Stimulated activated CD4-positive, alpha-beta T cell treated with anti-CD3 and anti-CD28 coated beads, Interleukin-4, amount 100 ng/mL, for 24 hours (primary cell): ENCODE data around the gene CYP2A7.
"Not testable (repeated sequence)": the region's sequence is repeated elsewhere in the genome, so short reads cannot be mapped to it uniquely, and the experiment has no call there.

Experiments used
- DNase-seq: peaks from one replicate; pipeline ENCODE4 v3.0.0-alpha.2; 2020

CYP2A7 gene

DNA sequence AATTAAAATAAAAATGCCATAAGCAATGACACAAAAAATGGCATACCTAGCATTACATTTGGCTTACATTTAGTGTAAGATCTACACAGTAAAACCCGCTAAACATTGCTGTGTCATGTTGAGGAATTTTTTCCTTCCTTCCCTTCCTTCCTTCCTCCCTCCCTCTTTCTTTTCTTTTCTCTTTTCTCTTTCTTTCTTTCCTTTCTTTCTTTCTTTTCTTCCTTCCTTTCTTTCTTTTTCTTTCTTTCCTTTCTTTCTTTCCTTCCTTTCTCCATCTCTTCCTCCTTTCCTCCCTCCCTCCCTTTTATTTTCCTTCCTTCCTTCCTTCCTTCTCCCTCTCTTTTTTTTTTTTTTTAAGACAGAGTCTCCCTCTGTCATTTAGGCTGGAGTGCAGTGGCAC lies 43.6 kb downstream of the CYP2A7 start:
- not testable (repeated sequence) for DNase-seq

DNA sequence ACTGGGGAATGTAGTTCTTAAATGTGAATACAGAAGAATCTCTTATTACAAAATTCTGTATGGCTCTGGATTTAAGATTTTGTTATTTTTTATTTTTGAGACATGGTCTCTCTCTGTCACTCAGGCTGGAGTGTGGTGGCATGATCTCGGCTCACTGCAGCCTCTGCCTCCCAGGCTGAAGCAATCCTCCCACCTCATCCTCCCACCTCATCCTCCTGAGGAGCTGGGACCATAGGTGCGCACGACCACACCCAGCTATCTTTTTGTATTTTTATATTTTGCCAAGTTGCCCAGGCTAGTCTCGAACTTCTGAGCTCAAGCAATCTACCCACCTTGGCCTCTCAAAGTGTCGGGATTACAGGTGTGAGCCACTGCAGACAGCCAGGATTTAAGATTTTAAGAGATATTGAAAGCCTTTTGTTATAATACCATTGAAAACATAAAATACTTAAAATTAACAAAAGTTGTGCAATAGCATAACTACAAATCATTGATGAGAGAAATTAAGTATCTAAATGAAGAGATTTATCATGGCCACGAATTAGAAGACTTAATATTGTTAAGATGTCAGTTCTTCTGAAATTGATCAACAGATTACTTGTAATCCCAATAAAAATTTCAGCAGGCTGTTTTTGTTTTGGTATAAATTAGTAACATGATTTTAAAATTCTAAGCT lies 45.1 kb downstream of the CYP2A7 start:
- no peak for DNase-seq

DNA sequence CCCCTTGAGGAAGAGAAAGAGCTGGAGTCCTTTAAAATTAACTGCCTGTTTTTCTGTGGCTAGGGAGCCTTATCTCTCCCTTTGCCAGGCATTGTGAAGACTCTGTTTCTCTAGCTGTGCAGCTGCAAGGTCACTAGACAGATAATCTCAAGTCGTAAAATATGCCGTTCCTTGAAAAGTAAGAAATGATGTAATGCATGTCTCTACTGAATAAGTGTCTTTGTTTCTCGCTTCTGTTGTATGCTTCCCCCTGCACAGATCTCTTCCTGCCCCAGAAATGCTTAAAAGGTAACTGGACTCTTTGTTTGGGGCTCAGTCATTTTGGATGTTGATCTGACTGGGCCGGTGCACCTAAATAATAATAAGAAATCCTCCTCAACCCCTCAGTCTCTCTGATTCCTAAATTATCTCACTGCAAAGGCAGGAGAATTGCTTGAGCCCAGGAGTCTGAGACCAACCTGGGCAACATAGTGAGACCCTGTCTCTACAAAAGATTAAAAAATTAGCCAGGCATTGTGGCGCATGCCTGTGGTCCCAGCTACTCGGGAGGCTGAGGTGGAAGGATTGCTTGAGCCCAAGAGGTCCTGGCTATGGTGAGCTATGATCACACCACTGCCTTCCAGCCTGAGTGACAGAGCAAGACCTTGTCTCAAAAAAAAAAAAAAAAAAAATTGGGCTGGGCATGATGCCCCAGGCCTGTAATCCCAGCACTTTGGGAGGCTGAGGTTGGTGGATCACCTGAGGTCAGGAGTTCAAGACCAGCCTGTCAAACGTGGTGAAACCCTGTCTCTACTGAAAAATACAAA lies 48.1 kb downstream of the CYP2A7 start:
- not testable (repeated sequence) for DNase-seq

DNA sequence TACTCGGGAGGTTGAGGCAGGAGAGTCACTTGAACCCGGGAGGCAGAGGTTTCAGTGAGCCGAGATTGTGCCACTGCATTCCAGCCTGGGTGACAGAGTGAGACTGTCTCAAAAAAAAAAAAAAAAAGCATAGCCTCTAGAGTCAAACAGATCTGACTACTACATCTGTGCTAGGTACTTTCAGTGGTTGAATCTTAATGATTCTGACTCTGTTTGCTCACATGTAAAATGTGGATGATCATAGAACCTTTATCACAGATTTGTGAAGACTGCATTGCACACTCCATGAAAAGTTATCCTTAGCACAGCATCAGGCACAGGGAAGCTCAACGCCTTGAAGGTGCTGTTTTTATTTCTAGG lies 49.6 kb downstream of the CYP2A7 start:
- DNase-seq = not testable (repeated sequence)

DNA sequence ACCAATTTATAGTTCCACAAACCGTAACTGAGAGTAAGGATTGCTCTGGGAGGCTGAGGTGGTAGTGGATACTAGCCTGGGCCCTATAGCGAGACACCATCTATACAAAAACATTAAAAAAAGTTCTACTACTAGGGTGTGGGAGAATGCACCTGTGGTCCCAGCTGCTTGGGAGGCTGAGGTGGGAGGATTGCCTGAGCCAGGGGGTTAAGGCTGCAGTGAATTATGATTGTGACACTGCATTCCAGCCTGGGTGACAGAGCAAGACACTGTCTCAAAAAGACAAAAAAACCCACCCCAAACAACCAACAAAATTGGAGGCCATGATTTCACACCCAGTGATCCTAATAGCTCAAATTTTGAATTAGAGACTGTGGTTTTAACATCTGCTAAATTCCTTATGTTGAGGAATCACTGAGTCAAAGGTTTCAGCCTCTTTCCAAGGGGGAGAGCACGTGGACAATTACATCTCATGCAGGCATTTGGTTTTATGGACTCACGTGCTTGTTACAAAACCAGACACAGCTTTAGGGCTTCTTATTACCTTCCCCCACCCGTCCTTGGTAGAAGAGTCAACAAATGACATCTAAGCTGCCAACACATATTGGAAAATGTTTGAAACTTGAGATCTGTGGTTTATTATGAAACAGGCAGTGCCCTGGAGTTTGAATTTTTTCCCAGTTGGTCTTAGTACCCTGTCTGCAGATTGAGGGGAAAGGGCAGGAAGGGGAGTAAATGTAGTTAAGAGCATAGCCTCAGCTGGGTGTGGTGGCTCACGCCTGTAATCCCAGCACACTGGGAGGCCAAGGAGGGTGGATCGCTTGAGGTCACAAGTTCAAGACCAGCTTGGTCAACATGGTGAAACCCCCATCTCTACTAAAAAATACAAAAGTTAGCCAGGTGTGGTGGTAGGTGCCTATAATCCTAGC lies 50.3 kb downstream of the CYP2A7 start:
- no peak for DNase-seq

DNA sequence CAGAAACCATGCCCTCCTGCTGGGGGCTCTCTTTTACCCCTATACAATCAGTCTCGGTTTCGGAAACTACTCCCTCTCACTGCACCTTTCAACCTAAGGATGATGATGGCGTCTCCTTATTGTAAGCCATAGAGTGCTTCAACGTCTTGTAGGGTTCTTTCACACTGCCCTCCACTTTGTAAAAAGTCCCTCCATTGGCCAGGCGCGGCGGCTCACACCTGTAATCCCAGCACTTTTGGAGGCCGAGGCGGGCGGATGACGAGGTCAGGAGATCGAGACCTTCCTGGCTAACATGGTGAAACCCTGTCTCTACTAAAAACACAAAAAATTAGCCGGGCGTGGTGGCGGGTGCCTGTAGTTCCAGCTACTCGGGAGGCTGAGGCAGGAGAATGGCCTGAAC lies 51.3 kb downstream of the CYP2A7 start:
- not testable (repeated sequence) for DNase-seq

DNA sequence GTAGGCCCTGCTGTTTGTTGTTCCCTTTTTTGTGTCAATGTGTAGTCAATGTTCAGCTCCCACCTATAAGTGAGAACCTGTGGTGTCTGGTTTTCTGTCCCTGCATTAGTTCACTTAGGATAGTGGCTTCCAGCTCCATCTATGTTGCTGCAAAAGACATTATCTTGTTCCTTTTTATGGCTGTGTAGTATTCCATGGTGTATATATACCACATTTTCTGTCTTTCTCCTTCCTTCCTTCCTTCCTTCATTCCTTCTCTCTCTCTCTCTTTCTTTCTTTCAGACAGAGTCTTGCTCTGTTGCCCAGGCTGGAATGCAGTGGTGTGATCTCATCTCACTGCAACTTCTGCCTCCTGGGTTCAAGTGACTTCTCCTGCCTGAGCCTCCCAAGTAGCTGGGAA lies 52.8 kb downstream of the CYP2A7 start:
- DNase-seq = no peak

DNA sequence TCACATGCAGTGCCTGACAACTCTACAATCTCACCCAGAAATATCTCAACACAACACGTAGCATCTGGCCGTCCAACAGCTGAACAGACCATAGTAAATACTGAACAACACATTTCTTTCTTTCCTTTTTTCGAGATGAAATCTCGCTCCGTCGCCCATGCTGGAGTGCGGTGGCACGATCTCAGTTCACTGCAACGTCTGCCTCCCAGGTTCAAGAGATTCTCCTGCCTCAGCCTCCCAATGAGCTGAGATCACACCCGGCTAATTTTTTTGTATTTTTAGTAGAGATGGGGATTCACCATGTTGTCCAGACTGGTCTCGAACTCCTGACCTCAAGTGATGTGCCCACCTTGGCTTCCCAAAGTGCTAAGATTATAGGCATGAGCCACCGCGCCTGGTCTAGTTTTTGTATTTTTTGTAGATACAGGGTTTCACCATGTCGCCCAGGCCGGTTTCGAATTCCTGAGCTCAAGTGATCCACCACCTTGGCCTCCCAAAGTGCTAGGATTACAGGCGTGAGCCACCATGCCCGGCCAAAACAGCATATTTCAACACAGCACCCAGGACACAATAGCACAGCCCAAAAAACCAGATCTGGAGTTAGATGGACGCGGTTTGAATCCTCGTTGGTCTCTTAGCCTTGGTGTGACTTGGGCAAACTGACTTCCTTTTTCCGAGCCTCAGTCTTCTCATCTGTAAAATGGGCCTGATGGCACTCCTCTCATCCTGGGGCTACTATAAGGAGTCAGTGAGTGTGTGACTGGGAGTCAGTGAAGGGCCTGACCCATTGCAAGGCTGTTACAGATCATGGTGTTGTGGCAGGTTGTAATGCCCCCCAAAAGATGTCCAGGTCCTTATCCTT lies 54.4 kb downstream of the CYP2A7 start:
- no peak for DNase-seq

DNA sequence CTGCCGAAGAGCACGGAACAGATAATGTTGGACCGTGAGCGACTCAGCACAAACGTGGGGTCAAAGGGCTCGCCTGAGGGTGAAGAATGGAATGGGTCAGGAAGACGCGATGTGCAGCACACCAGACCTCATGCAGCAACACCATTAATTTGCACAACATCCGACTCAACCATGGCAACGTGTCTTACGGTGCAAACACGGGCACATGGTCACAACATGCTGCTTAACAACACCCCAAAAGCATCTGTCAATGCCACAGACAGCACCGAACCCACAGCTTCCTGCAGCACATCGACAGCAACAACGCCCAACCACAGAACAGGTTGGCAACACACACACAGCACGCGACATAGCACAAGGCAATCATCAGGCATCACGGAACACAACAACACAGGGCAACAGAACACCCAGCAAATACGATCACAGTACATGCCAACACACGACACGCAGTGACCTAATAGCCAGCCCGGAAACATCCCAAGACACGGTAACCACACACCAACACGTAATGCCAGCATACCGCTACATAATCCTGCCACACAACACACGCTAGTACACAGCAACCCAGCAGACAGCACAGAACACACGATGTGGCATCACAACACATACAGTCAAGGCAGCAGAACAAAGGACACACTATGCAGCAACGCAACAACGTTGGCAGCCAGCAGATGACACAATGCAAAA lies 55.2 kb downstream of the CYP2A7 start:
- DNase-seq = peak; percentile 42

DNA sequence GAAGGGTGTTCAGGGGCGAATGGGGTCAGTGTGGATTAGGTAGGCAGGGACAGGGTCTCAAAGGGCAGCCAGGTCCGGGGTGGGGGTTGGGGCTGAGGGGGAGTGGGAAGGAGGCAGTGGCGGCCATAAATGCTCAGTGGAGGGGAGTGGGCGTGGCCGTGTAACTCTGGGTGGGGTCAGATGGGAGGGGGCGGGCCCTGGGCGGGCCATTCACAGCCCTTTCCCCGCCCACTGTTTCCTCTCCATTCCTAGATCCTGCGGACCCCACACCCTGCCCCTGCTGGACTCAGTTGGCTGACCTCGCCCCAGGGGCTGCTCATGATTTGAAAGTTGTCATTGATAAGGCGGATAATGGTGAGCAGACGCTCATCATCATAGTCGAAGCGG lies 55.7 kb downstream of the CYP2A7 start:
- not testable (repeated sequence) for DNase-seq

DNA sequence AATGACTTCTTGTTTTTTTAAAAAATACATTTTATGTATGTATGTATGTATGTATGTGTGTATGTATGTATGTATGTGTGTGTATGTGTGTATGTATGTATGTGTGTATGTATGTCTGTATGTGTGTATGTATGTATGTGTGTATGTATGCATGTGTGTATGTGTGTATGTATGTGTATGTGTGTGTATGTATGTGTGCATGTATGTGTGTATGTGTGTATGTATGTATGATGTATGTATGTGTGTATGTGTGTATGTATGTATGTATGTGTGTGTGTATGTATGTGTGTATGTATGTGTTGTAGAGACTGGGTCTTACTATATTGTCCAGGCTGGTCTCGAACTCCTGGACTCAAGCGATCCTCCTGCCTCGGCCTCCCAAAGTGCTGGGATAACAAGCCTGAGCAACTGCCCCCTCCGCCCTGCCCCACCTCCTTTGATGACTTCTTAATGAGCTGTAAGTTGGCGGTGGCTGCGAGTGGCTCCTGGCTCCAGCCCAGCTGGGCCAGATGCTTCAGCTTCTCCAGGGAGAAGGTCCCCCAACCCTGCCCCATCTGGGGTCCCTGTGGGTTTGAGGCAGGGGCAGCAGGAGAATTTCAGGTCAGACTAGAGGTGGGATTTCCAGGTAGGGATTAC lies 56.5 kb downstream of the CYP2A7 start:
- not testable (repeated sequence) for DNase-seq
